GM18502 (cell line): ENCODE data around the gene CDKN2AIP.
"Not testable (repeated sequence)": the region's sequence is repeated elsewhere in the genome, so short reads cannot be mapped to it uniquely, and the experiment has no call there.

Experiments
- ATAC-seq: cut with Tn5 transposase; IDR thresholded peaks from one replicate; pipeline ENCODE4 v1.9.1; 2021; ENCODE audit warnings: mild to moderate bottlenecking; ENCODE audit not compliant: unreplicated experiment, poor library complexity

CDKN2AIP gene

GRCh38 chr4:183412821-183413220, 31.6 kb upstream of the CDKN2AIP start:
- no peak for ATAC-seq

GRCh38 chr4:183413234-183414200, 30.9 kb upstream of the CDKN2AIP start:
- ATAC-seq: no peak

GRCh38 chr4:183416879-183417755, 27.3 kb upstream of the CDKN2AIP start:
- no peak for ATAC-seq

GRCh38 chr4:183422962-183423631, 21.3 kb upstream of the CDKN2AIP start:
- no peak for ATAC-seq

- ATAC-seq: no peak
Observed at GRCh38 chr4:183424109-183424744, 20.2 kb upstream of the CDKN2AIP start.

GRCh38 chr4:183426507-183426906, 17.9 kb upstream of the CDKN2AIP start:
- ATAC-seq: no peak

GRCh38 chr4:183429489-183429888, 14.9 kb upstream of the CDKN2AIP start:
- ATAC-seq: no peak

GRCh38 chr4:183430317-183430993, 14.0 kb upstream of the CDKN2AIP start:
- ATAC-seq: no peak

- no peak for ATAC-seq
Observed at GRCh38 chr4:183430994-183431347, 13.5 kb upstream of the CDKN2AIP start.

- no peak for ATAC-seq
Observed at GRCh38 chr4:183431614-183432013, 12.8 kb upstream of the CDKN2AIP start.

- not testable (repeated sequence) for ATAC-seq
Observed at GRCh38 chr4:183433183-183433582, 11.3 kb upstream of the CDKN2AIP start.

GRCh38 chr4:183434264-183434663, 10.2 kb upstream of the CDKN2AIP start:
- ATAC-seq: no peak

- ATAC-seq: no peak
Observed at GRCh38 chr4:183434666-183435190, 9.7 kb upstream of the CDKN2AIP start.

GRCh38 chr4:183435803-183436202, 8.6 kb upstream of the CDKN2AIP start:
- no peak for ATAC-seq

GRCh38 chr4:183436417-183436816, 8.0 kb upstream of the CDKN2AIP start:
- no peak for ATAC-seq

GRCh38 chr4:183437452-183437851, 7.0 kb upstream of the CDKN2AIP start:
- no peak for ATAC-seq

GRCh38 chr4:183438458-183439113, 5.8 kb upstream of the CDKN2AIP start:
- ATAC-seq: no peak

GRCh38 chr4:183441276-183441675, 3.2 kb upstream of the CDKN2AIP start:
- ATAC-seq: no peak
